Measurements from ENCODE around the gene APBB2.

Gene APBB2

DNA sequence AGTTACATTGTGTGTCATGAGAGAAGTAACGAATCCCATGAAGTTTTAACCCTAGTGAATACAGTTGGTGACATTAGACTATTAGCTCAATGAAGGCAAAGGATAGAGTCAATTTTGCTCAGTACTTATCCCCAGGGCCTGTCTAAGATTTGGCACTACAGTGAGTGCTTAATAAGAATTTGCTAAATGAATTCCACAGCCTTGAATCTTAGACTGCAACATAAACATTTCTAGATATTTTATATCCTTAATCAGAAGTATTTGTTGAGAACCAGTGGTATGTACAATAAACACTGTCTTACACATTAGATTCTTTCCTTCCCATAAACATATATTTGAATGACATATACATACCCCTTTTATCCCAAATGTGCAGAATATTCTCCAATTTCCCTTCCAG, 241.6 kb downstream of the APBB2 start:
- DNase-seq (ENCODE audit: low spot score), result no peak

DNA sequence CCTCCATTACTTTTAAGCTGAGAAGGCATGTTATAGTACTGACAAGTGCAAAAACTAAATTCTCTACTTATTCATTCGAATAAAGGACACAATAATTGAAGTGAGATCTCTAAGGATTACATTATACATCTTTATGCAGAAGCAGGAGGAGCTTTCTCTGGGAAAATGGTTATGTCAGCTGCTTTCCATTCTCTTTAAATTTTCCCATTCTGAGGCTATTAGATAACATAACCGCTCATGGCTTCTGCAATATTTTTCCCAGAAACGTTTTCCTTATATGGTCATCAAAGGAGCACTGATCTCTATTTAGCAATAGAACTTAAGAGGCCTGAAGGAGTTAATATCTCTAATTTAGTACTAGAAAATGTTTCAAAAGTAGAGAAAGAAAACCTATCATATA, 243.0 kb downstream of the APBB2 start:
- no peak for DNase-seq (ENCODE audit: low spot score)

DNA sequence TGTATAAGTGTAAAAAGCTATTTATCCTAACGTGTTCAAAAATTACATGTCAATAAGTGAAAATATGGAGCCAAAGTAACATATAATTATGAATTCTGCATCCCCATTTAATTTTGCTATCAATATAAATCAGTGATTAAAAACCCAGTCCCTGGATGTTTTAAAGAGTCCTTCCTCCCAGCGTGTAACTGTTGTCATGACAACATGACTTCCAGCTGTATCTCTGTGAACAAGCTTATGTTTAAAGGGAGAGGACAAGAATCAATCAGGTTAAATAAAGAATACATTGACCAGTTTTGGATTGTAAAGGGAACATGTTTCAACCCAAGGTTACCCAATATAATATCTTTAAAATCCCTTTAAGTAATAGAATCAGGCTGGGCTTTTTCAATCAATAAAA, 244.8 kb downstream of the APBB2 start:
- no peak for DNase-seq (ENCODE audit: low spot score)

DNA sequence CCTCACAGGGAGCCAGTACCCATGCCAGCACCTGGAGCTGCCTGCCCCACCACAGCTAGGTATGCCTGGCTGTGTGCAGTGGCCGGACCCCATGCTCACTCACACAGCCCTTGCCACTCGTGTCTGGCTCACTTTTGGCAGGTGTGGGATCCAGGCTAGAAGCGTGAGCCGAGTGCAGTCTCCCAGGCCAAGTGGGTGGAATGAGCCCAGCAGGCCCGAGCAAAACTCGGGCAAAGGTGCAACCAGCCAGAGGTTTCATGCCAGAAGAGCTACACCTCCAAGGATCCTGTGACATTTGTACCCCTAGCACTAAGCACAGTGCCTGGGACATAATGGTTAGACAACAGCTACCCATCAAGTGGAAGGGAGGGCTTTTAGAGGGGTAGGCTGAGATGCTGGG, 246.8 kb downstream of the APBB2 start:
- DNase-seq (ENCODE audit: low spot score), result no peak

DNA sequence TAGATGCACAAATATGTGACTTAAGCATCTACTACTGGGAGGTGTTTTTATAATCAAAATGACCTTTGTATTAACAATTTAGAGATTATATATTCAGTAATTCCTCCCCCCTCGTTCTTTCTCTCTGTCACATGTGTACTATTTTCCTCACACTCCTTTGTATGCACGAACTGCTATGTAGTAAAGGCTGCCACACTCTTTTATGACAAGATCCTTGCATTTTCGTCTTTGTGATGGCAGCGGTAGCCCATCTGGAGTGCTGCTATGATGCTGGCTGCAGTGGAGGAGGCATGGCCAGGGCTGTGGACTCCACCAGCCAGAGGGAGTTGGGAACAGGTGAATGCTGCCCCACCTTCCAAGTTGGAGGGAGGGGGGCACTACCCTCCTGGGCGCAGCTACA, 248.3 kb downstream of the APBB2 start:
- DNase-seq (ENCODE audit: low spot score), result no peak

DNA sequence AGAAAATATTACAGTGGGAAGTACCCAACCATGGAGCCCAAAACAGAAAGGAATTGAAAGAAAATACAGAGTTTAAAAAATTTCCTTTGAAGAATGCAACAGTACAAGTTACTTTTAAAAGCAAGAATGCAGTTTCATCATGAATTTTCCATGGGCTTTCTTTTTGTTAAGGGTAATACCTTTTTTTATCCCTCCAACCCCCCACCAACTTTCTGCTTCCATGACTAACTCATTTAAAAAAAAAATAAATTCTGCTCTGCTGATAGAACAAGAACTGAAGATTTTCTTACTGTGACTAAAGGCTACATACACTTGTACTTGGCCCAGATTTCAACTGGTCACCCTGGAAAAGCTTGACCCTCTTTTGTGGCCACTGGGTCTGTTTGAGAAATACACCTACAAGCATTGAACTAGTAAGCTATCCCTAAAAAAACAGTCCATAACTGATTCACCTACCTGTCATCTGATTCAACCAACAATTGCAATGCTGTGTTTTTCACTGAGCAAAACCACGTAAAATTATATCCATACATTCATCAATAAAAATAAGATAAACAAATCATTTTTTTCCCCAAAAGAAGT, 250.4 kb downstream of the APBB2 start:
- no peak for DNase-seq (ENCODE audit: low spot score)

DNA sequence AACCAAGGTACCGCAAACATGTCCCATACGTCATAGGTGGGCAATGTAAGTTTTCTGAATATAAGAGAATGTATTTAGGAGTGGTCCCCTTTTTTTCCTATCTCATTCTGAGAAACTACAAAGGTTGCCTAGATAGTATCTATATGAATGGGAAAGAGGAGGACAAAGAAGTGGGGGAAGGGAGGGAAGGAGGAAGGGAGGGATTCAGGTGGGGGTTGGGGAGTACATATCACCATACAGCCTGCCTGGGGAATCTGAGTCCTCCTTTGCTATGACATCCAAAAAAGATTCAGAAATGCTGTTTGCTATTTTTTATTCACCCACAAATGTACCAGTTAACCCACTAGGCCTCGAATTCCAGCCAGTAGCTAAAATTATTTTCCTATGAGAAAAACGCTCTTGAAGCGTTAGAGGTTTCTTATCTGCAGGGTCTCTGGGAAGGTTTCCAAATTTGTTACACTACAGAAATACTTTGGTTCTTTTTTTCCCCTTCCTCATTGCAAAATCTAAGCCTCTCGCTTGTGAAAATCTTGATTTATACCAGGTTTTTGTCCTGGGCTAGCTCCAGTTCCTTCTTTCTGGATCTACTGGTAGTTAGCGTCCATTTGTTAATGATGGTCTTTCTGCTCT, 251.7 kb downstream of the APBB2 start:
- no peak for DNase-seq (ENCODE audit: low spot score)

DNA sequence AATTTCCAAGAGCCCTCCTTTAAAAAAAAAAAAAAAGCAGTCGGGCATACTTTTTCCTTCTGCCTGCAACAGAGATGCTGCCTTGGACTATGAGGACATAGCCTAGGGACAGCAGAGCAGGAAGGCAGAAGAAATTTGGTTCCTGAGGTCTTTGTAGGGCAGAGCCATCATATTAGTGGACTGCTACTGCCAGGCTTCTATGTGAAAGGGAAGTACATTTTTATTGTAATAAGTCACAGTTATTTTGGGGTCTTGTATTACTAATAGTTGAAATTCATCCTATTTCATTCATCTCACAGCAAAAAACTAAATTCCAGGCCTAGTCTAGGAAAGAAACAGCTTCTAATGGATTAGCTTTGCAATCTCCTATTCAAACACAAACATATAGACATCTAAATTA, 253.4 kb downstream of the APBB2 start:
- DNase-seq (ENCODE audit: low spot score), result no peak

DNA sequence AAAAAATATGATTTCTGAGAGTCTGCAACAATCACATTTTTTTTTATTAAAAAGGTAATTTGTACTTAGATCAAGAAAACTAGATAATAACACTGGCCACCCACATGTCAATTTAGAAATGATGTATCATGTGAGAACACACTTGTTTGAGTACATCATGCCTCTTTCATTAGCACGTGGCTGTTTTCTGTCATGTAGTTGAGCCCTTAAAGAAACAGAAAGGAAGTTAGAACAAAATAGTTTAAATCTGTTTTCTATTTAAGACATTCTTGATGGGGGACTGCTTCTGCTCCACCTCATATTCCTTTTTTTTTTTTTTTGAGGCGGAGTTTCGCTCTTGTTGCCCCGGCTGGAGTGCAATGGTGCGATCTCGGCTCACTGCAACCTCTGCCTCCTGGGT, 257.1 kb downstream of the APBB2 start:
- DNase-seq (ENCODE audit: low spot score), result no peak

DNA sequence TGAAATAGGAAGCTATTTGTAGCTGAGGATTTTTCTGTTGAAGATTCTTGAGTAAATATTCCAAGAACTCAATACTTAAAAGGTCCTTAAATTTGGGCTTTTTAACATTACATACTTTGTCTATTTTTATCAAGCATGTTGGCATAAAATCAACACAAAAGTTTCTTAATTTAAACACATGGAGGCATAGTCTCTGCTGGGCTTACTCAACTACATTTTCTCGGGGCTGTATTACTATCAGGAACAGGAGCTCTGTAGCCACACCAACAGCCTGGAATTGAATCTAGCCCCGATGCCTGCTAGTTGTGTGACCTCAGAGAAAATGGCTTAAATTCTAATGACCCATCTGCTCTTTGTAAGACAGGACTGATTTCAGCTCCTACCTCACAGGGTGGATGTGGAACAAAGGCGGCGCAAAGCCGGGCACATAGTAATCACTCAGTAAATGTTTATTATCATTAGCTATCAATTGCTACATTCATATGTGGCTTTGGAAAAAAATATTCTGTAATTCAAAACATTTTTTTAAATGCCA, 257.6 kb downstream of the APBB2 start:
- DNase-seq (ENCODE audit: low spot score), result no peak

DNA sequence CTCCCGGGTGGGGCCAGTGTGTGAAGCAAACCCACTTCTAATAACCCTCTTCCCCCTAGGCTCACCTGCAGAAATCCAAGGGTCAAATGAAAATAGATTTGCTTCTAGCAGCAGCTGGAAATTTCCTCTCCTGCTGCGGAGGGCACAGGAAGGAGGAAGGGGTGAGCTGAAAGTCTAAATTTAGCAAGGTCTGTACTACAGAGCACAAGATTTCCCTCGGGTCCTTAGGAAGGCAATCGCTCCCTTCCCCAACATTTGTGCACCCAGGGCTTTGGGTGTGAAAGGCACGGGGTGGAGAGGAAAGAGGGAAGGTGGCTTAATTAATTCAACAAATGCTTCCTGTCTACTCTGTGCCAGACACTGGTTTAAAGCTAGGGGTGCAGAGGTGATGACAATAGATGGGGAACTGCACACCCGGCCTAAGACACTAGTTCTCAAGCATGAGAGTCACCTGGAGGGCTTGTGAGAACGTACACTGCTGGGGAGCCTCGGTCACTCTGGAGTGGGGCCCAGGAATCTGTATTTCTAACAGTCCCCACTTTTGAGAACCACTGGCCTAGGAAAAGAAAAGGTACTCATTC, 260.2 kb downstream of the APBB2 start:
- DNase-seq (ENCODE audit: low spot score), result no peak

DNA sequence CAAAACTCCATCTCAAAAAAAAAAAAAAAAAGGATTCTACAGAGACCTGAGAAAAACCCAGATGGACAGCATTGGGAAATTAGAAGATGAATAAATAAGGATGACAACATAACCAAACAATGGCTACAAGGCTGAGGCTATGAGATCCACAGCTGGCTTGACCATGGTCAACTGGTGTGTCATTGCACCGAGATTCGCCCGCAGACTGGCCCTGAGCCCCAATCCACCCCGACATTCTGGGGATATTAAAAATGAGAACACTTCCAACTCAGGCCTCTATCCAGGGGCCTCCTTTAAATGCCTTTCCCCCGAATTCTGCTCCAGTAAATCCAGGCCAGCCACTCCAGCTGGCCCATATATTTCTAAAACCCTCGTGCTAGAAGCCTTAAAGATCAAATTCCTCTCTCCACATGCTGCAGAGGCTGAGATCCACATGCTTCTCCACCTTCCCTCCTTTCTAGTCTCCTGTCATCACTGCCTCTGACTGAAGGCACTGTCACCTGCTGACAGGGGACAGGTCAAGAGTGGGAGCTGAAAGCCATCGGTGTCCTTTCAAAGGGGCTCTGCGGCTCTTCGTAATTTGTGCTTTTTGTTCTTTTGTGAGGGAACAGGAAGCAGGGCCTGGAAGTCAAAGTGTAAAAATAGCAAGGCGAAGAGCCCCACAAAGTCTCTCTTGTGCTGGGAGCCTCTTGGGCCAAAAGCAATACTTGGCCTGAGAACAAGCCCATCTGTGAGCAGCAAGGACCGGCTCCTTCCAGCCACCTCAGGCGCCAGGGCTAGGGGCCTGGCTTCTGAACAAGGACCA, 260.9 kb downstream of the APBB2 start:
- no peak for DNase-seq (ENCODE audit: low spot score)

DNA sequence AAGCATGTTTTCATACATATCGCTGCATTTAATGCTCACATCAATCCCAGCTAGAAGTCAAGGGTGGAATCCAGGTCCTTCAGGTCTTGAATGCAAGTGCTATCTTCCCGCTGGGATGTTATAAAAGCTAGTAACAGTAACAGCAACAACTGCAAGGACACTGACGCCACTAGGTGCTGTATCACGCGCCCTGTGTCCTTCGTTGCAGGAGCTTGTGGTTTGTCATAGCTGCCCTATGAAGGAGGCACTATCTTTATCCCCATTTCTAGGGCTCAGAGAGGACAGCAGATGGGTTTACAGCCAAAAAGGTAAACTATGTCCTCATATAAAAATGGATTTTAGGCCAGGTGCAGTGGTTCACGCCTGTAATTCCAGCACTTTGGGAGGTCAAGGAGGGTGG, 261.7 kb downstream of the APBB2 start:
- no peak for DNase-seq (ENCODE audit: low spot score)

DNA sequence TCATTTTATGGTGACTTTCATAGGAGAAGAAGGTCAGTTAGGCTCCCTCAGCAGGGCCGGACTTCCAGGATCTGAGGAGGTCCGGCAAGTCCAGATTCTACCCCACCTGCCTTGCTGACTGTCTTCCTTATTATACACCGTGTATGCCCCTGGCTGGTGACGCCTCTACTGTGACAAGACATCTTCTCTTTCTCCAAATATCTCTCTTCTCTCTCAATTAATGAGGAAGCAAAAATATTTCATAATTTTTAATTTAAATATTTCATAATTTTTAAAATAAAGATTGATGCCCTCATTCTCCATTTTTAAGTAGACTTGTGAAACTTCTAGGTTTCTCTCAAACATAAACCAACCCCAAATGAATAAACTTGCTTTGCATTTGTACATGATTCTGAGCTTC, 262.1 kb downstream of the APBB2 start:
- DNase-seq (ENCODE audit: low spot score), result no peak

DNA sequence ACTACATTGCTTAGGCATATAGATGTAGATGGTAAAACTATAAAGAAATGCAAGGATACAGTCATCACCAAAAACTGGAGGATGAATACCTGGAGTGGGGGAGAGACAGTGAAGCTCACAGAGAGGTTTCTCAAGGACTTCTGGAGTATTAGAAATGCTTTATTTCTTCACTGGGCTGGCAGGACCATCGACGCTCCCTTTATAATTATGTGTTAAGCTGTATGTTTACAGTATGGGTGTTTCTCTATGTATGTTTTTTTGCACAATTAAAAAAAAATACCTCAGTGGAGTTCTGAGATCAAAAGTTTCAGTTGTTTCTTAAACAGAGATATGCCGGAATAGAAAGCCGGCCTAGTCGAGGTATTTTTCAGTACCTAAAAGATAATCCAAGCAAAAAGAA, 263.3 kb downstream of the APBB2 start:
- no peak for DNase-seq (ENCODE audit: low spot score)

DNA sequence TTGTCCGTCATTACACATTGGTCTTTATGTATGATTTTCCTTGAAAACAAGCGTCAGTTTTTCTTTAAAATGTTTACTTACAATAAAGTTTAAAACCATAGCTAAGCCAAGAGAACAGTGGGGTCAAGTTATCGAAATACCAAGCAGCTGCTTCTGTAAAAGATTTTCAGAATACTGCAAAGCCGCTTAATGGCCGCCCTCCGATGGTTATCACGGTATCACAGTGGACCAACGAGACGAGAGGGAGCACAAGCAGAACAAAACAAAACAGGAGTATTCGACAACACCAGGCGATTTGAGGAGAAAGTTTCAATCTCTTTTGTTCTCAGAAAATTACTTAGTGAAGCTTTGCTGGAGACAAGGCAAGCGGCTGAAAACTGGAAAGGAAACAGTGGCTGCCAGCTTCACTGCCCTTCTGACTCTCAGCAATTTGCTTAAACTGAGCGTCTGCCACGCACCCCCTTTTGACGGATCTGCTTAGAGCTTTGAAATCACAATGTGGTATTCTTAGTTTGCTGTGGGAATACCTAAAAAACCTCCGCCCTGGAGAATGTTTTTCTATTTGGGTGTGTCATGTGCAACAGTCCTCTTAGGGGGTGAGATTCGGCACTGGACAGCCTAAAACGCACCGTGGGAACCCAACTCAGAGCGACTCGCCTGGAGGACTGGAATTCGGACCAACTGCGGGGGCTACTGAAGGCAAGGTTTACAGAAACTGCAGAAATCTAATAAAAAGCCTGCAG, 264.8 kb downstream of the APBB2 start:
- DNase-seq (ENCODE audit: low spot score), result no peak

DNA sequence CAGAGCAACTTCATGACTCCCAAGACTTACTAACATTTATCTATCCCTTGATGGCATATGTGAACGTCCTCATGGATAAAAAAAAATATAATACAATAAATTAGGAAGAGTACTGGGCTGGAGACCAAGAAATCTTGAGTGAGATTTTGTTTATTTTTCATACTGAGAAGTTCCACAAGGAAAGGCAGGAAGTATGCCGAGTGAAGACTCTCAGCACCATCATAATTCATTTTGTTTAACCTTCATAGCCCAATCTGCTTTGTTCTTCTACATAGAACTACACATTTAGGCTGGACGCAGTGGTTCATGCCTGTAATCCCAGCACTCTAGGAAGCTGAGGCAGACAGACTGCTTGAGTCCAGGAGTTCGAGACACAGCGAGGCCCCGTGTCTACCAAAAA, 266.3 kb downstream of the APBB2 start:
- no peak for DNase-seq (ENCODE audit: low spot score)

DNA sequence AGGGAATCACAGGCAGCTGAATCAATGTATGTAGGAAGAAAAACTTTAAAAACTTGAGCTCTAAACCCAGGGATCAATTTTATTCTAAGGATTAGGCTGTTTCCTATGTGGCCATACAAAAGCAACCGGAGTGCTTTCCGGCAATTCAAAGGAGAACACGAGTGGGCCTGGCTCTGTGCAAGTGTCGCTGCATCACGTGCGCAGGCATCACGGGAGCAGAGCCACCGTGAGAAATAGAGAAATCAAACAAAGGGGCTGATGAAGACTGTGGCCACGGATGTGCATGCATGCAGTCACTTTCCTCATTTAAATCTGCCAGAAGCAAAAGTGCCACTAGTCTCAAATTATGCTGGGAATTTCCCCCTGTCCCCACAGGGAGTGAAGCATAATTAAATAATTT, 267.7 kb downstream of the APBB2 start:
- DNase-seq (ENCODE audit: low spot score), result no peak

DNA sequence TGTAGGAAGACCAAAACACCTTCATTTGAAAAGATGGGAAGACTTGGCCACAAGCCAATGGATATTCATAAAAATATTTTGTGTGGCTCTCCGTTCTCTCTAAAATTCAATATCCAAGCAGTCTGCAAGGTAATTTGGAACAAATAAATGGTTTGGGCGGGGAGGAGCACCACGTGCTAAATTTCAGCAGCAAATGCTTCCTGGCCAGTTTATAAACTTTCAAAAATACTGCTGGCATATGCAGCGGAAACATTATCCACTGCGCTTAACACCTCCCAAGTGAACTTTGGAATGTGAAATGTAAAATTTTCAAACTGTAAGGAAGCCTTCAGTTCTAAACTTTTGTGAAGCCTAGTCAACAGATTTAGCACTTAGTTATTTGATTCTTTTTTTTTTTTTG, 273.6 kb downstream of the APBB2 start:
- DNase-seq (ENCODE audit: low spot score), result no peak

DNA sequence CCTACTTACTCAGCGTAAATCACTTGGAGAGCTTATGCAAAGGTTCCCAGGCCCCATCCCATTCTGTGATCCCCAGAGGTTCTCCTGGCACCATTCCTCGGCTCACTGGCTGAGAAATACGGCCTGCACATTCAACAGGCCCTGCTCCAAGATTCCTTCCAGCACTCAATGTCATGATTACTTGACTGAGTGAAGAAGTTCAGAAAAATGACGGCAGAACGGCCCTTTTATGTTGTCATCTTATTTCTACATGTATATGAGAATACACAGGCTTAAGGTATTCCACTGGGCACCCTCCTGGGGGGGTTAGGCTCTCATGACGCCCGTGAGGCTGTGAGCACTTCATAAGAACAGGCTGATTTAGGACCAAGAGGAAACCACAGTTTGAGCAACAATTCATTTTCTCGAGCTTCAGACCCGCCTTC, 274.0 kb downstream of the APBB2 start:
- no peak for DNase-seq (ENCODE audit: low spot score)

DNA sequence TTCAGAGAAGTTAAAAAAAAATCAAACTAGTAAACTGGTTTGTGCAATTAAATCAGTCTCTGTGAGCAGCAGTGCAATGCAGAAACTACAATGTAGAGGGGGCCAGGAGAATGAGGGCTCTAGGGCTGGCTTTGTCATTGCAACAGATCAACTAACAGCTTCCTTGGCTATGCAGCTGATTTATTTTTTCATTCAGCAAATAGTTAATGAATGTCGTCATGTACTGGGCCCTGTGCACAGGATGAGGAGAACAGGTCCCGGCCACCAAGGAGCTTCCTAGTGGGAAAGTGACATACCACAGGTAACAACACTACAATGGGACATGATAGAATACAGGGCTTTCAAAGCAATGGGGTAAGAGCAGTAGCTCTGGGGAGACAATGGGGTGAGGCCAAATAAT, 274.5 kb downstream of the APBB2 start:
- DNase-seq (ENCODE audit: low spot score), result no peak

DNA sequence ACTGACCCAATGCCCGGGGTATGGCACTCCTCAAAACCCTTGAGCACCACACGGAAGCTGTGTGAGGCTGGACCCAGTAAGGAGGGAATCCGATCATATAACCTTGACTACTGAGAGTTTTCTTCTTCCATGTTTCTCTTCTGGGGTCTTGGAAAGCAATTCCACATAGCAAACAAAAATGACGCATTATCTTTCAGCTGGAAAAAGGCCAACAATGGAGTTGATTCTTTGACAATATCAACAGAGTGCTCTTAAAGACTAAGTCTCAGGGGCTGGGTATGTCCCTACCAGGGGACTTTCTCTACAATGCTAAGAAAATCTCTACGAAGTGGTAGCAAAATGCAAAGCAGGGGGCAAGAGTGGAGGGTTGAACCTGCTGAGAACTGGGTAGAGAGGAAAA, 276.0 kb downstream of the APBB2 start:
- DNase-seq (ENCODE audit: low spot score), result no peak
